ENCODE results near the gene GRIA2.

DNA sequence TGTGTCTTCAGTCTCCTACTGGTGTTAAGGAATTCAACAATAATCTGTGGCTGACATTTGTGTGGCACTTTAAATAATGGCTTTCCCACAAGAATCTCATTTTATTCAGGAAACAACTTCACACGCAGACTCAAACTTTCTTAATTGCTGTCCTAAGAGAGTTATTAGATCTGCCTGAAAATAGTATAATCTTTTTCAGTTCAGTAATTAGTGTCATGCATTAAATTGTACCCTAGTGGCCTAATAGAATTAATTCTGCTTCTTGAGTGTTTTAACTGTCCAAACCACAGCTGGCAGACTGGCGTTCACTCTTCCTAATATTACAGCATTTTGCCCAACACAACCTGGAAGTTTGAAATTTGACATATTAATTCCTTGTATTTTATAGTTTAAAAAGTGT lies 107.1 kb downstream of the GRIA2 start:
- TF ChIP-seq, protein P1, sequence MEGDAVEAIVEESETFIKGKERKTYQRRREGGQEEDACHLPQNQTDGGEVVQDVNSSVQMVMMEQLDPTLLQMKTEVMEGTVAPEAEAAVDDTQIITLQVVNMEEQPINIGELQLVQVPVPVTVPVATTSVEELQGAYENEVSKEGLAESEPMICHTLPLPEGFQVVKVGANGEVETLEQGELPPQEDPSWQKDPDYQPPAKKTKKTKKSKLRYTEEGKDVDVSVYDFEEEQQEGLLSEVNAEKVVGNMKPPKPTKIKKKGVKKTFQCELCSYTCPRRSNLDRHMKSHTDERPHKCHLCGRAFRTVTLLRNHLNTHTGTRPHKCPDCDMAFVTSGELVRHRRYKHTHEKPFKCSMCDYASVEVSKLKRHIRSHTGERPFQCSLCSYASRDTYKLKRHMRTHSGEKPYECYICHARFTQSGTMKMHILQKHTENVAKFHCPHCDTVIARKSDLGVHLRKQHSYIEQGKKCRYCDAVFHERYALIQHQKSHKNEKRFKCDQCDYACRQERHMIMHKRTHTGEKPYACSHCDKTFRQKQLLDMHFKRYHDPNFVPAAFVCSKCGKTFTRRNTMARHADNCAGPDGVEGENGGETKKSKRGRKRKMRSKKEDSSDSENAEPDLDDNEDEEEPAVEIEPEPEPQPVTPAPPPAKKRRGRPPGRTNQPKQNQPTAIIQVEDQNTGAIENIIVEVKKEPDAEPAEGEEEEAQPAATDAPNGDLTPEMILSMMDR (IDR thresholded peaks at IDR 0.05): no peak
- TF ChIP-seq EZH2 (IDR thresholded peaks at IDR 0.05): no peak
